HepG2 (cell line): ENCODE measurements around the gene ENDOD1. TPM values are rescaled to one million over a fixed set of nuclear protein-coding genes. Genes with fewer than 3 reads are reported as not detected.

ENCODE experiments used
- BRD4 ChIP-seq: sonication (generic); formaldehyde crosslinking; IDR thresholded peaks from 2 replicates; pipeline ENCODE4 v1.4.0; 2020; ENCODE audit warnings: missing genetic modification reagents
- FOXC1 ChIP-seq: sonication (generic); formaldehyde crosslinking; IDR thresholded peaks from 2 replicates; pipeline ENCODE4 v1.8.0; 2022; ENCODE audit warnings: mild to moderate bottlenecking, missing genetic modification reagents, borderline replicate concordance
- RFX3 ChIP-seq: IDR thresholded peaks from 2 replicates; pipeline ENCODE4 v1.6.1; 2016; ENCODE audit warnings: missing biosample characterization, missing genetic modification reagents
- SMAD9 ChIP-seq: sonication (generic); formaldehyde crosslinking; IDR thresholded peaks from 2 replicates; pipeline ENCODE4 v1.5.1; 2020; ENCODE audit warnings: mild to moderate bottlenecking, missing genetic modification reagents
- SSRP1 ChIP-seq: IDR thresholded peaks from 2 replicates; pipeline ENCODE4 v1.6.1; 2016; ENCODE audit warnings: control low read depth
- ZNF547 ChIP-seq: sonication (generic); formaldehyde crosslinking; IDR thresholded peaks from 2 replicates; pipeline ENCODE4 v1.5.1; 2020; ENCODE audit warnings: mild to moderate bottlenecking, missing genetic modification reagents
- polyA plus RNA-seq, 8 experiments: library from polyadenylated mRNA; depleted of rRNA in 3 of 8; stranded (reverse) in 7 of 8; unstranded in 1 of 8; fragments of >200 nt; fragmentation: Illumina TruSeq in 4 of 8; extraction: Trizol in 4 of 8; gene quantifications; 2 replicates each; pipeline versions ENCODE4 v1.2.1 to v1.2.3, GENCODE V29; 2011 to 2016; ENCODE audit warnings: low read depth in 4 of 8, missing spikeins in 1 of 8, mixed read lengths in 1 of 8; ENCODE audit not compliant: insufficient read depth in 1 of 8
- total RNA-seq, 5 experiments: library from RNA; depleted of rRNA; stranded (reverse); fragments of >200 nt; fragmentation: Illumina TruSeq; extraction: Trizol; gene quantifications; 2 replicates each; pipeline ENCODE4 v1.2.3, GENCODE V29; 2016; ENCODE audit warnings: low read depth in 1 of 5
- TF ChIP-seq, protein P1 (sequence below): sonication (generic); formaldehyde crosslinking; IDR thresholded peaks from 2 replicates; pipeline ENCODE4 v1.4.0; 2020; ENCODE audit warnings: low read depth, missing genetic modification reagents
- TF ChIP-seq, protein P2 (sequence below): IDR thresholded peaks from 2 replicates; pipeline ENCODE4 v1.6.1; 2012; ENCODE audit warnings: inconsistent platforms
- TF ChIP-seq, protein P3 (sequence below): sonication (generic); formaldehyde crosslinking; IDR thresholded peaks from 2 replicates; pipeline ENCODE4 v1.4.0; 2020; ENCODE audit warnings: missing genetic modification reagents
- TF ChIP-seq, protein P4 (sequence below): sonication (generic); formaldehyde crosslinking; IDR thresholded peaks from 2 replicates; pipeline ENCODE4 v1.8.0; 2022; ENCODE audit warnings: mild to moderate bottlenecking, missing genetic modification reagents; ENCODE audit not compliant: insufficient replicate concordance

ENDOD1 gene
- total and polyA plus RNA-seq, 2 of the 13 experiments (the other 11 are each of a cell fraction or from before 2014, with no cell fraction given): 2.0 to 6.8 TPM

DNA sequence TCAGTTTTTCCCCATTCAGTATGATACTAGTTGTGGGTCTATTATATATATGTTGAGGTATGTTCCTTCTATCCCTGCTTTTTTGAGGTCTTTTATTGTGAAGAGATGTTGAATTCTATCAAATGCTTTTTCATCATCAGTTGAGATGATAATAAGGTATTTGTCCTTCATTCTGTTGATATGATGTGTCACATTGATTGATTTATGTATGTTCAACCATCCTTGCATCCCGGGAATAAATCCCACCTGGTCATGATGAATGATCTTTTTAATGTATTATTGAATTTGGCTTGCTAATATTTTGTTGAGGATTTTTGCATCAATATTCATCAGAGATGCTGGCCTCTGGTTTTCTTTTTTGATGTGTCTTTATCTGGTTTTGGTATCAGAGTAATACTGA is 26.0 kb downstream of the ENDOD1 start (continued):
- TF ChIP-seq, protein P1, sequence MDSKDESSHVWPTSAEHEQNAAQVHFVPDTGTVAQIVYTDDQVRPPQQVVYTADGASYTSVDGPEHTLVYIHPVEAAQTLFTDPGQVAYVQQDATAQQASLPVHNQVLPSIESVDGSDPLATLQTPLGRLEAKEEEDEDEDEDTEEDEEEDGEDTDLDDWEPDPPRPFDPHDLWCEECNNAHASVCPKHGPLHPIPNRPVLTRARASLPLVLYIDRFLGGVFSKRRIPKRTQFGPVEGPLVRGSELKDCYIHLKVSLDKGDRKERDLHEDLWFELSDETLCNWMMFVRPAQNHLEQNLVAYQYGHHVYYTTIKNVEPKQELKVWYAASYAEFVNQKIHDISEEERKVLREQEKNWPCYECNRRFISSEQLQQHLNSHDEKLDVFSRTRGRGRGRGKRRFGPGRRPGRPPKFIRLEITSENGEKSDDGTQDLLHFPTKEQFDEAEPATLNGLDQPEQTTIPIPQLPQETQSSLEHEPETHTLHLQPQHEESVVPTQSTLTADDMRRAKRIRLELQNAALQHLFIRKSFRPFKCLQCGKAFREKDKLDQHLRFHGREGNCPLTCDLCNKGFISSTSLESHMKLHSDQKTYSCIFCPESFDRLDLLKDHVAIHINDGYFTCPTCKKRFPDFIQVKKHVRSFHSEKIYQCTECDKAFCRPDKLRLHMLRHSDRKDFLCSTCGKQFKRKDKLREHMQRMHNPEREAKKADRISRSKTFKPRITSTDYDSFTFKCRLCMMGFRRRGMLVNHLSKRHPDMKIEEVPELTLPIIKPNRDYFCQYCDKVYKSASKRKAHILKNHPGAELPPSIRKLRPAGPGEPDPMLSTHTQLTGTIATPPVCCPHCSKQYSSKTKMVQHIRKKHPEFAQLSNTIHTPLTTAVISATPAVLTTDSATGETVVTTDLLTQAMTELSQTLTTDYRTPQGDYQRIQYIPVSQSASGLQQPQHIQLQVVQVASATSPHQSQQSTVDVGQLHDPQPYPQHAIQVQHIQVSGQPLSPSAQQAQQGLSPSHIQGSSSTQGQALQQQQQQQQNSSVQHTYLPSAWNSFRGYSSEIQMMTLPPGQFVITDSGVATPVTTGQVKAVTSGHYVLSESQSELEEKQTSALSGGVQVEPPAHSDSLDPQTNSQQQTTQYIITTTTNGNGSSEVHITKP: no peak
- TF ChIP-seq SSRP1 (CRISPR knock-in tag) (no peak), ZNF547 (CRISPR knock-in tag) (no peak), FOXC1 (no peak), RFX3 (CRISPR knock-in tag) (no peak), BRD4 (CRISPR knock-in tag) (no peak), SMAD9 (CRISPR knock-in tag) (no peak)
- TF ChIP-seq, protein P2, sequence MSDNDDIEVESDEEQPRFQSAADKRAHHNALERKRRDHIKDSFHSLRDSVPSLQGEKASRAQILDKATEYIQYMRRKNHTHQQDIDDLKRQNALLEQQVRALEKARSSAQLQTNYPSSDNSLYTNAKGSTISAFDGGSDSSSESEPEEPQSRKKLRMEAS: no peak
- TF ChIP-seq, protein P3, sequence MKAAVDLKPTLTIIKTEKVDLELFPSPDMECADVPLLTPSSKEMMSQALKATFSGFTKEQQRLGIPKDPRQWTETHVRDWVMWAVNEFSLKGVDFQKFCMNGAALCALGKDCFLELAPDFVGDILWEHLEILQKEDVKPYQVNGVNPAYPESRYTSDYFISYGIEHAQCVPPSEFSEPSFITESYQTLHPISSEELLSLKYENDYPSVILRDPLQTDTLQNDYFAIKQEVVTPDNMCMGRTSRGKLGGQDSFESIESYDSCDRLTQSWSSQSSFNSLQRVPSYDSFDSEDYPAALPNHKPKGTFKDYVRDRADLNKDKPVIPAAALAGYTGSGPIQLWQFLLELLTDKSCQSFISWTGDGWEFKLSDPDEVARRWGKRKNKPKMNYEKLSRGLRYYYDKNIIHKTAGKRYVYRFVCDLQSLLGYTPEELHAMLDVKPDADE (CRISPR knock-in tag): no peak
- TF ChIP-seq, protein P4, sequence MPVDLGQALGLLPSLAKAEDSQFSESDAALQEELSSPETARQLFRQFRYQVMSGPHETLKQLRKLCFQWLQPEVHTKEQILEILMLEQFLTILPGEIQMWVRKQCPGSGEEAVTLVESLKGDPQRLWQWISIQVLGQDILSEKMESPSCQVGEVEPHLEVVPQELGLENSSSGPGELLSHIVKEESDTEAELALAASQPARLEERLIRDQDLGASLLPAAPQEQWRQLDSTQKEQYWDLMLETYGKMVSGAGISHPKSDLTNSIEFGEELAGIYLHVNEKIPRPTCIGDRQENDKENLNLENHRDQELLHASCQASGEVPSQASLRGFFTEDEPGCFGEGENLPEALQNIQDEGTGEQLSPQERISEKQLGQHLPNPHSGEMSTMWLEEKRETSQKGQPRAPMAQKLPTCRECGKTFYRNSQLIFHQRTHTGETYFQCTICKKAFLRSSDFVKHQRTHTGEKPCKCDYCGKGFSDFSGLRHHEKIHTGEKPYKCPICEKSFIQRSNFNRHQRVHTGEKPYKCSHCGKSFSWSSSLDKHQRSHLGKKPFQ (CRISPR knock-in tag): no peak
